GM19467 (cell line): ENCODE results near the gene SERPINB6.
"Not testable (repeated sequence)": the region's sequence is repeated elsewhere in the genome, so short reads cannot be mapped to it uniquely, and the experiment has no call there.

Source experiments
- ATAC-seq: cut with Tn5 transposase; IDR thresholded peaks from one replicate; pipeline ENCODE4 v1.9.1; 2021; ENCODE audit warnings: mild to moderate bottlenecking, moderate library complexity; ENCODE audit not compliant: unreplicated experiment

SERPINB6 gene

DNA sequence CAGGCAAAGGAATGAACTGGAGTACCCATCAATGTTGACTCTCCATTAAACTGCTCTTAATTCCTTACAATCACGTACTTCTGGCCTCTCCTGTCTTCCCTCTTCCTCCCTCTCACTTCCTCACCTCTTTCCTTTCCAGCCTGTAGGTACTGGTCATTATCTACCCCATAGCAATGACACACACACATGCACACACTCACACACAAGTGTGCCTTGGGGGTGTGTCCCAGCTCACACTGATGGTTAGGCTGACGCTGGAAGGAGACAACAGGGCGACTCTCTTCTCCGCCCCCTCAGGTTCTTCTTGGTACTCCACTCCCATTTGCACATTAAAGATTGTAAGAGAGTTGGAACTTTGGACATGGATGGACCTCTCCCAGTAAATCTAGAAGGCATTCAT is 54.3 kb downstream of the SERPINB6 start:
- no peak for ATAC-seq

- no peak for ATAC-seq
Observed at GRCh38 chr6:2916158-2916925, 55.0 kb downstream of the SERPINB6 start.

DNA sequence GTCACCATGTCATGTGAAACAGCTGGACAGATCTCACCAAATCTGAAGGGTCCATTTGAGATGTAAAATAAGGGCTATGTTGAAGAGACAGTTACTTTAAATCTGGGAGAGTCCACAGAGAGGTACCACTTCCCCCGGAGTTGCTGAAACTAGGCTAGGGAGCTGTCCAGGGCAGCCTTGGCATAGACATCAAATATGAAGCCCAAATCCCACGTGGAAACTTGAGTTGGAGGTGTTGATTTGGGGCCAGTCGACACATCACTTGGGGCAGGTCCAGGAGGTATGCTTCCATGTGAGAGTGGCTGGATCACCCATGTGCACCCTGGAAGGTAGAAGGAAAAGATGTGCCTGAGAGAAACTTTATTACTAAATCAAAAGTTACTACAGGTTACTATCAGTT is 56.2 kb downstream of the SERPINB6 start:
- no peak for ATAC-seq

GRCh38 chr6:2914318-2914660 is 57.1 kb downstream of the SERPINB6 start:
- ATAC-seq, result no peak

GRCh38 chr6:2913621-2914317 is 57.6 kb downstream of the SERPINB6 start:
- no peak for ATAC-seq

- no peak for ATAC-seq
Observed at GRCh38 chr6:2911171-2911570, 60.2 kb downstream of the SERPINB6 start.

- ATAC-seq, result no peak
Observed at GRCh38 chr6:2909718-2910117, 61.6 kb downstream of the SERPINB6 start.

DNA sequence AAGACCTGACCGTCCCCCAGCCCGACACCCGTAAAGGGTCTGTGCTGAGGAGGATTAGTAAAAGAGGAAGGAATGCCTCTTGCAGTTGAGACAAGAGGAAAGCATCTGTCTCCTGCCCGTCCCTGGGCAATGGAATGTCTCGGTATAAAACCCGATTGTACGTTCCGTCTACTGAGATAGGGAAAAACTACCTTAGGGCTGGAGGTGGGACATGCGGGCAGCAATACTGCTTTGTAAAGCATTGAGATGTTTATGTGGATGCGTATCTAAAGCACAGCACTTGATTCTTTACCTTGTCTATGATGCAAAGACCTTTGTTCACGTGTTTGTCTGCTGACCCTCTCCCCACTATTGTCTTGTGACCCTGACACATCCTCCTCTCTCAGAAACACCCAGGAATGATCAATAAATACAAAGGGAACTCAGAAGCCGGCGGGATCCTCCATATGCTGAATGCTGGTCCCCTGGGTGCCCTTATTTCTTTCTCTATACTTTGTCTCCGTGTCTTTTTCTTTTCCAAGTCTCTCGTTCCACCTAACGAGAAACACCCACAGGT is 62.2 kb downstream of the SERPINB6 start:
- not testable (repeated sequence) for ATAC-seq

DNA sequence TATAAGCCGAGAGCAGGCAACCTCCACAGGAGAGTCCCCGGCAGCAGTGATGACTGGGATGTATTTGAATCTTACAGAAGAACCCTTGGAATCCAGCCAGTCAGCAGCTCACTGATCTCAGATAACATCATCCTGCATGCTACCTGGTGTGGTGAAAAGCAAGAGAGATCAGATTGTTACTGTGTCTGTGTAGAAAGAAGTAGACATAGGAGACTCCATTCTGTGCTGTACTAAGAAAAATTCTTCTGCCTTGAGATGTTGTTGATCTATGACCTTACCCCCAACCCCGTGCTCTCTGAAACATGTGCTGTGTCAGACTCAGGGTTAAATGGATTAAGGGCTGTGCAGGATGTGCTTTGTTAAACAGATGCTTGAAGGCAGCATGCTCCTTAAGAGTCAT is 62.9 kb downstream of the SERPINB6 start:
- ATAC-seq, result not testable (repeated sequence)

DNA sequence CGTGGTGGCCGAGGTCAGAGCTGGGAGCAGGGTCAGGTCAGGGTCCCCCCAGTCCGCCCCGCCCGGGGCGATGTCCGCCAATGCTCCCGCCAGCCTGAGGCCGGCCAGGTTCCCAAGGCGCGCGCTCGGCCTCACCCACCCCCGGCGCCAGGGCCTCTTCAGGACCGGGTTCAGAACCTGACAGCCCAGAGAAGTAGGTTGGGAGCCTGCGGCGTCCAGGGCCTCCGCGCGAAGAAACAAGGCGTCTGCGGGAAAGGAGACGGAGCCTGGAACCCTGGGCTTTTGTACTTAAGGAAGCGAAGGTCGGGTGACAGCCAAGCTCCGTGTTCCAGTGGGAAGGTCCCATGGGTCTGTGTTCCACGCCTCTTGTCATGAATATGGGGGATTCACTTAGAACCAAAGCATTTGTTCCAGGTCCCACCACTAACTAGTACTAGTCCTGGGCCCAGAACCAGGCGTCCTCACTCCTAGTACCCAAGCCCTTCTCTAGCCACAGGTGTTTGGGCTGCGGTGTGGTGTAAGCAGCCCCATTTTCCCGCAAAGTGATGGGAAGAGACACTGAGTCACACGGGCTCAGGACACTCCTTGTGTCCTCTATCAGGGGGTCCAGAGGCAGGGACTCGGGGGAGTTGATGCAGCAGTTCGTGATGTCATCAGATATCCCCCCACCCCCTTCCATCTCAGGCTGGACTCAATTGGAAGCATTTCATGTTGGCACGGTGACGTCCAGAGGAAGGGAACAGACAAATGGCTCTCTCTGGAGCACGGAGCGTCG is 67.8 kb downstream of the SERPINB6 start:
- ATAC-seq, result not testable (repeated sequence)

DNA sequence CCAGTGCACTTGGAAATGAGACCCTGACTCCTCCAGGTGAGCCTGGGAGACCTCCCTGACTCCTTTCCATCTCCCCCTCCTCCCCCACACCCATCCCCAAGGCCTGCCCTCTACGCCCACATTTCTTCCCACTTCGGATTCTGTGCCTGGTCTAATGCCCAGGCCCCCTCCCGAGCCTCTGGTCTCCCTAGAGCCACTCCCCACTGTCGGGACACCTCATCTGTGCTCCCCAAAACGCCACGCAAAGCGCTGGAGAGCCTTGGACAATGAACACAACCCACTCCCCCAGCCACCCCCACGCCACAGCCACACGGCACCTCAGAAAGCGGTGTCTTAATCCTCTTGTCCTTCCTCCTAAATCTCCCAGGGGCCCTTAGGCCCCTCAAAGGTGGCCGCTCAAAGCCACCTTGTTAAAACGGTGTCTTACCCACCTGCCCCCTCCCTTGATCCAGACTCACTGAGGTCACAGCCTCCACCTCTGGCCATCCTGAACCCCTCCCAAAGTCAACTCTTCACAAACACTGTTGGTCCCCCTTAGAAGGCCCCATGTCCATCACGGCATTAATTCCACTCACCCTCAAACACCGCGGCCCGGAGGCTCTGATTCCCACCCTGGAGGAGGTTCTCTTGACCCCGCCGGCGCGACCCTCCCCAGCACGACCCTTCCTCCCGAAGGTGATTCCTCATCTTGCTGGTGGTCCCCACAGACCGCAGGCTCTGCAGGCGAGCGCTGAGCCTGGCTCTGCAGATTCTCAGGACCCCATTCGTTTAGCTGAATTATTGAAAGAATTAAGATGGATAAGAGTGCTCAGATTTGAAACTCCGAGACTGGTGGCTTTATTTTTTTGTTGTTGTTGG is 69.5 kb downstream of the SERPINB6 start:
- not testable (repeated sequence) for ATAC-seq

DNA sequence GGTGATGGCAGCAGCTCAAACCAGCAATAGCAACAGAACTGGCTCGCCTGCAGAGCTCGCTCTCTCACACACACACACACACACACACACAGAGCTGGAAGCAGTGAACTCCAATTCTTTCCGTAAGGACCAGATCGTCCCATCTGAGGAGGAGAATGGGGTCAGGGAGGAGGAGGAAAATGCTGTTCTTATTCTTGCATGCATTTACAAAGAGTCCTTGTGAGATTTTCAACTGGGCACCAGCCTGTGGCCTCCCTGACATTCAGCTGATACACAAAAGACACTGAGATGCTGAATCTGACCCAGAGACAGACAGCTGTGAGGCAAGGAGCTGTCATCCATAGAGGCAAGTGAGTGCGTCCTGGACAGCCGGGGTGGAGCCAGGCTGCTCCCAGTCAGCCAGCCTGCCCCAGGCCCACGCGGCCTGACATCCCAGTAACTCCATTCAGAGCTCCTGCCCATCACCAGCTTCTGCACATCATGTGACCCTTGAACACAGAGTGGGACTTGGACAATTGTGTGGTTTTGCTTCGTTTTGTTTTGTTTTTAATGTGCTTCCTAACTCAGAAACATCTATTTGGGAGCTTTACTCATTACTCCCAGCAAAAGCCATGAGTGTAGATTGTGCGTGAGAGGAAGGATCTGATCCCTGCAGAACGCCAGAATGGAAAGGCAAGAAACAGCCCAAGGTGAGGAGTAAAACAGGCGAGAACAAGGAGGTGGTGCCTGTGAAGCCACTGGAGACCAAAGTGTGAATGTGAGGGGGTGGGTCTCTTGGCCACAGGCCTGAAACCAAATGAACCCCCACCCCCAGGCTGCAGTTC is 70.3 kb downstream of the SERPINB6 start:
- ATAC-seq, result no peak

DNA sequence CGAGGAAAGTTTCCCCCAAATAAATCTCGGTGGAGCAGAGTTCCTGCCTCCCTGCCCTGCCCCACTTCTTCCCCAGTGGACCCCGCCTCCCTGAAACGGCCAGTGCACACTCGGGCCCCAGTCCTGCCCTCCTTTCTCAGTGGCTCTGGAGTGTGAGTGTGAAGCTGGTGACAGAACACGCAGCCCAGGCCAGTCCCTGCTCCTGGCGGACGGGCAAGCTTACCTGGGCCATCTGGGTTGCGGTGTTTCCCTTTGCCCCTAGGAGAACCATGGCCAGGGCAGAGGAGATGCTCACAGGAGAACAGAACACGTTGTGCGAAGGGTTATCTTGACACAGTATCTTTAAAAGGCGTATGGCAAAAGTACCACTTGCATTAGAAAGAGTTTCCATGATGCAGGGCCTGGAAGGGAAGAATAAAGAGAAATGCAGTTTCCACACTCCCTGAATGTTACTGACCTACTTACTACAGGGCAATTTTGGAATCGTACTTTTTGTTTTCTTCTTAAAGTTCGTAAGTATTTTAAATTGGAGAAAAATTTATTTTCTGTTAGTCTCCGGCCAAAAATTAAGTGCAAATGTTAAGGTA is 71.1 kb downstream of the SERPINB6 start:
- no peak for ATAC-seq

DNA sequence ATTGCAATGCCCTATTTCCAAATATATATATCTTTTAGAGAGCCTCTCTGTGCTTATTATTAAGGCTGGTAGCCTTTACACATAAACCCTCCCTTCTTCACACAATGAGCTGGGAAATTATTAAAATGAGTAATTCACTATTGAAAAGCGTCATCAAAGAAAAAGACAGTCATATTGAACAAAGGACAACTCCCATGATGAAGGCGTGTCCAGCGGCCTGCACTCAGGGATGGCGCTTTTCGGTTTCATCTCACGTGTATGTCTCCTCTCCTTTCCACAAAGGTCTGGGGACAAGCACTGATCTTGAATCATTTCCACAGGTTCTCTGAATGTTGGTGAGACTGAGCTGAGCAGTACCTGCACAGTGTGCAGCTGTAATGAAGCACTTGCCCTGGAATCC is 71.8 kb downstream of the SERPINB6 start:
- no peak for ATAC-seq
